HL-60 (cell line): ENCODE measurements around the gene GNAL.

Experiments
- DNase-seq, 2 experiments: peaks; one replicate each; pipeline ENCODE4 v3.0.0-alpha.2; 2010 to 2020; ENCODE audit warnings: low read depth in 1 of 2, low spot score in 1 of 2
- H3K27ac ChIP-seq: fragments of 250-450 bp; sonication (Bioruptor Pico); replicated peaks from 2 replicates; pipeline ENCODE4 v1.5.1; 2020; ENCODE audit warnings: mild to moderate bottlenecking, moderate library complexity
- H3K27me3 ChIP-seq: fragments of 250-450 bp; sonication (Bioruptor Pico); 2 replicates; pipeline ENCODE4 v1.5.1; 2021; ENCODE audit warnings: mild to moderate bottlenecking, moderate library complexity; ENCODE audit not compliant: insufficient read depth, poor library complexity, severe bottlenecking
- H3K4me3 ChIP-seq: replicated peaks from 2 replicates; pipeline ENCODE4 v1.5.1; 2011; ENCODE audit warnings: mild to moderate bottlenecking, control low read depth, low read length; ENCODE audit not compliant: insufficient read depth
- GABPA ChIP-seq: IDR thresholded peaks from 2 replicates; pipeline ENCODE4 v1.6.1; 2012; ENCODE audit warnings: low read depth
- POLR2AphosphoS5 ChIP-seq: IDR thresholded peaks from 2 replicates; pipeline ENCODE4 v1.6.1; 2012; ENCODE audit warnings: low read depth
- SPI1 ChIP-seq: IDR thresholded peaks from 2 replicates; pipeline ENCODE4 v1.6.1; 2012; ENCODE audit warnings: low read depth, mild to moderate bottlenecking, borderline replicate concordance
- TF ChIP-seq, protein P1 (sequence below): IDR thresholded peaks from one replicate; pipeline ENCODE4 v1.5.1; 2011; ENCODE audit warnings: low read length, control low read depth, inconsistent platforms; ENCODE audit not compliant: insufficient read depth
- TF ChIP-seq, protein P2 (sequence below): IDR thresholded peaks from 2 replicates; pipeline ENCODE4 v1.6.1; 2012; ENCODE audit warnings: low read depth; ENCODE audit not compliant: insufficient replicate concordance

The GNAL gene

DNA sequence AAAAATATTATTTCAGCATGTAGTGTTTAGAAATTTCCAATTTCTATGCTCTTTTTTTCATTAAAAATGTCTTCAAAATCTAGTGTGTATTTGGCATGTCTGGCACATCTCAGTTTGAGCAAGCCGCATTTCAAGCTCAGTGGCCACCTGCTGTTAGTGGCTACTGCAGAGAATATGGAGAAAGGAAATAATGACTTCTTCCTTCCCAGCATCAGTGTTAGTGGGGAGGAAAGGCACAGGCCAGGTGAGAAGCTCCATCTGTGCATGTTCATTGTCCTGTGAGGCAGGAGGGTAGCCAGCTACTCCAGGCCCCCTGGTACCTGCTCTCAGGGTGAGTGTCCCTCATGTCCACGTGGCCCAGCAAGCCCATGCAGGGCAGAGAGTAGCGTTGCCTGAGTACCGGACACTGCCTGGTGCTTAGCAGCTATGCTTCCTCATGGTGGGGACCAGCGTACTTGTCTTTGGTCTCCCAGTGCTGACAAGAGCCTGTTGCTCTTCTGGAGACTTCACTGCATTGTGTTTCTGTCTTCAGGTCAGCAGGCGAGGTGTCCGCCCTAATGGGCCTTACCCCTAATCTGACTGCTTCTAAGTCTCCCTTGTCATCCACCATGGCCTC, 94.8 kb downstream of the GNAL start:
- Histone ChIP-seq H3K27ac (no peak overlapping the region), H3K27me3 (peaks cover 28% of the 10 kb centered on the region), H3K4me3 (no peak overlapping the region)
- no peak for TF ChIP-seq GABPA
- TF ChIP-seq, protein P1, sequence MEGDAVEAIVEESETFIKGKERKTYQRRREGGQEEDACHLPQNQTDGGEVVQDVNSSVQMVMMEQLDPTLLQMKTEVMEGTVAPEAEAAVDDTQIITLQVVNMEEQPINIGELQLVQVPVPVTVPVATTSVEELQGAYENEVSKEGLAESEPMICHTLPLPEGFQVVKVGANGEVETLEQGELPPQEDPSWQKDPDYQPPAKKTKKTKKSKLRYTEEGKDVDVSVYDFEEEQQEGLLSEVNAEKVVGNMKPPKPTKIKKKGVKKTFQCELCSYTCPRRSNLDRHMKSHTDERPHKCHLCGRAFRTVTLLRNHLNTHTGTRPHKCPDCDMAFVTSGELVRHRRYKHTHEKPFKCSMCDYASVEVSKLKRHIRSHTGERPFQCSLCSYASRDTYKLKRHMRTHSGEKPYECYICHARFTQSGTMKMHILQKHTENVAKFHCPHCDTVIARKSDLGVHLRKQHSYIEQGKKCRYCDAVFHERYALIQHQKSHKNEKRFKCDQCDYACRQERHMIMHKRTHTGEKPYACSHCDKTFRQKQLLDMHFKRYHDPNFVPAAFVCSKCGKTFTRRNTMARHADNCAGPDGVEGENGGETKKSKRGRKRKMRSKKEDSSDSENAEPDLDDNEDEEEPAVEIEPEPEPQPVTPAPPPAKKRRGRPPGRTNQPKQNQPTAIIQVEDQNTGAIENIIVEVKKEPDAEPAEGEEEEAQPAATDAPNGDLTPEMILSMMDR: no peak
- TF ChIP-seq, protein P2, sequence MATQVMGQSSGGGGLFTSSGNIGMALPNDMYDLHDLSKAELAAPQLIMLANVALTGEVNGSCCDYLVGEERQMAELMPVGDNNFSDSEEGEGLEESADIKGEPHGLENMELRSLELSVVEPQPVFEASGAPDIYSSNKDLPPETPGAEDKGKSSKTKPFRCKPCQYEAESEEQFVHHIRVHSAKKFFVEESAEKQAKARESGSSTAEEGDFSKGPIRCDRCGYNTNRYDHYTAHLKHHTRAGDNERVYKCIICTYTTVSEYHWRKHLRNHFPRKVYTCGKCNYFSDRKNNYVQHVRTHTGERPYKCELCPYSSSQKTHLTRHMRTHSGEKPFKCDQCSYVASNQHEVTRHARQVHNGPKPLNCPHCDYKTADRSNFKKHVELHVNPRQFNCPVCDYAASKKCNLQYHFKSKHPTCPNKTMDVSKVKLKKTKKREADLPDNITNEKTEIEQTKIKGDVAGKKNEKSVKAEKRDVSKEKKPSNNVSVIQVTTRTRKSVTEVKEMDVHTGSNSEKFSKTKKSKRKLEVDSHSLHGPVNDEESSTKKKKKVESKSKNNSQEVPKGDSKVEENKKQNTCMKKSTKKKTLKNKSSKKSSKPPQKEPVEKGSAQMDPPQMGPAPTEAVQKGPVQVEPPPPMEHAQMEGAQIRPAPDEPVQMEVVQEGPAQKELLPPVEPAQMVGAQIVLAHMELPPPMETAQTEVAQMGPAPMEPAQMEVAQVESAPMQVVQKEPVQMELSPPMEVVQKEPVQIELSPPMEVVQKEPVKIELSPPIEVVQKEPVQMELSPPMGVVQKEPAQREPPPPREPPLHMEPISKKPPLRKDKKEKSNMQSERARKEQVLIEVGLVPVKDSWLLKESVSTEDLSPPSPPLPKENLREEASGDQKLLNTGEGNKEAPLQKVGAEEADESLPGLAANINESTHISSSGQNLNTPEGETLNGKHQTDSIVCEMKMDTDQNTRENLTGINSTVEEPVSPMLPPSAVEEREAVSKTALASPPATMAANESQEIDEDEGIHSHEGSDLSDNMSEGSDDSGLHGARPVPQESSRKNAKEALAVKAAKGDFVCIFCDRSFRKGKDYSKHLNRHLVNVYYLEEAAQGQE: no peak
- TF ChIP-seq POLR2AphosphoS5: no peak
- no peak for TF ChIP-seq SPI1
- no peak for DNase-seq

DNA sequence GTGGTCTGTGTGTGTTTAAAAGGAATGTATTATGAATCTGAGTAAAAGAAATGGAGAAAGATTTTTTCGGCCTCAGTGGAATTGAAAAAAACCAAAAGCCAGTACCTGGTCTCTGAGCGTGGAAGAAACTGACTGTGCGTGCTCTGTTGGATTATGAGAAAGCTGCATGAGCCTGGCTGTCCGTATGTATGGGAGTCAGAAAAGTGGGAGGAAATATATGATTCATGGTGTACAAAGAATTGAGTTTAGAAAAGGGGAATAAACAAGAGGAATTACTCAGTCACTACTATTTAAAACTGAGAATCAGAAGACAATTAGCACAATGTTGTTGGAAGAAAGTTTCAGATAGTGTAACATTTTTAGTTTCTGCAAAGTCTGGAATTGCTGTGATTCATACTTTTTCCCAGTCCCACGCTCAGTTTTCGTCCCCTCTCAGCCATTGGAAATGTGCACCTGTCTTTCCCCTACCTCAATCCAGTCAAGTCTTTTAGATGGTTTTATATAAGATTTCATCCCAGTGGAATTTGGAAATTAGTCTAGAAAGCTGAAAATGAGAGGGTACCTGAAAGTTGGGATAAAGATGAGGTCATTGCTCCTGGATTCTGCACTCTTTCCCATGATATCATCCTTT, 95.7 kb downstream of the GNAL start:
- Histone ChIP-seq H3K27me3 (peaks cover 21% of the 10 kb centered on the region), H3K27ac (no peak overlapping the region), H3K4me3 (no peak overlapping the region)
- DNase-seq: no peak
- no peak for TF ChIP-seq SPI1
- no peak for TF ChIP-seq POLR2AphosphoS5
- TF ChIP-seq GABPA: no peak
- TF ChIP-seq, protein P2: no peak
- TF ChIP-seq, protein P1: no peak

DNA sequence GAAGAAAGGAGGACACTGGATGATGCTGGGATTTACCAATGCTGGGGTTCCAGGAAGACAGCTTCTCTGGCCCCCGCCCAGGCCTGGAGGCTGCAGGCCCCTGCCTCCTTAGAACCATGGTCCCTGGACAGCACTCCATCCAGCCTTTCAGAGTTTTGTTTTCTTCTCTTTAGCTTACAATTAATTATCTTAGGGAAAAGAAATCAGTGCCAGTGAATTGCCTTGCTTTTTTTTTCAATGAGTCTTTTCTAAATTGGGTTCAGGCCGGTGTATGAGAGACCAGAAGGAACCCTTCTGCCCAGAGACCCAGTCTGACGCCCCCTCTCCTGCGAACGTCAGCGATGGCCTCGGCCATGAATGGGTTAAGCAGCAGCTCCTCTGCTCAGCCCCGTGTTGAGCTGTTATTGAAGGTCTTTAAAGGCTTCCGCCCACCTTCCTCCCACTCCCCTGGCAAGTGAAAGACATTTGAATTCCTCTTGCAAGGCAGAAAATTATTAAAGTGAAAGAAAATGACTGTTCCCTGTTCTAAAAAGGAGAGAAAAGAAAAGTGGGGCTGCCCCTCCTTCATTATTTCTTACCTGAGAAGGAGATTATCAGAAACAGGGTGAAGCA, 96.5 kb downstream of the GNAL start:
- H3K27ac ChIP-seq: no peak overlapping the region
- TF ChIP-seq, protein P1: no peak
- TF ChIP-seq, protein P2: no peak
- TF ChIP-seq SPI1: no peak
- TF ChIP-seq POLR2AphosphoS5: no peak
- TF ChIP-seq GABPA: no peak
- no peak for DNase-seq
- no peak overlapping the region for H3K4me3 ChIP-seq
- H3K27me3 ChIP-seq: peaks cover 20% of the 10 kb centered on the region
